Hindlimb muscle (tissue), 1 donor: ENCODE data around the gene IGF2BP2. TPM values are rescaled to one million over a fixed set of nuclear protein-coding genes. Genes with fewer than 3 reads are reported as not detected.
"Not testable (repeated sequence)": the region's sequence is repeated elsewhere in the genome, so short reads cannot be mapped to it uniquely, and the experiment has no call there.

Experiments used
- DNase-seq: peaks from one replicate; pipeline ENCODE4 v3.0.0-alpha.2; 2013
- polyA plus RNA-seq: library from polyadenylated mRNA; unstranded; fragments of 120-200 nt; gene quantifications from one replicate; pipeline ENCODE4 v1.2.1, GENCODE V29; 2013; ENCODE audit not compliant: insufficient read length

The IGF2BP2 gene
- polyA plus RNA-seq, 1 donor = 41.6 TPM

- DNase-seq = no peak
These were observed 26.6 kb downstream of the IGF2BP2 start for GRCh38 chr3:185797993-185798830.

GRCh38 chr3:185797108-185797881, 27.5 kb downstream of the IGF2BP2 start:
- DNase-seq = no peak

- no peak for DNase-seq
These were observed 28.3 kb downstream of the IGF2BP2 start for GRCh38 chr3:185796431-185797107.

GRCh38 chr3:185793381-185793780, 31.5 kb downstream of the IGF2BP2 start:
- no peak for DNase-seq

- no peak for DNase-seq
These were observed 31.9 kb downstream of the IGF2BP2 start for GRCh38 chr3:185792955-185793354.

GRCh38 chr3:185789891-185790830, 34.7 kb downstream of the IGF2BP2 start:
- DNase-seq = no peak

GRCh38 chr3:185789134-185789533, 35.7 kb downstream of the IGF2BP2 start:
- no peak for DNase-seq

GRCh38 chr3:185788292-185788691, 36.5 kb downstream of the IGF2BP2 start:
- no peak for DNase-seq

GRCh38 chr3:185786956-185787877, 37.6 kb downstream of the IGF2BP2 start:
- no peak for DNase-seq

GRCh38 chr3:185786258-185786657, 38.6 kb downstream of the IGF2BP2 start:
- not testable (repeated sequence) for DNase-seq

- no peak for DNase-seq
These were observed 40.5 kb downstream of the IGF2BP2 start for GRCh38 chr3:185784317-185784716.

GRCh38 chr3:185781759-185782158, 43.1 kb downstream of the IGF2BP2 start:
- no peak for DNase-seq

GRCh38 chr3:185779461-185779860, 45.4 kb downstream of the IGF2BP2 start:
- no peak for DNase-seq

GRCh38 chr3:185778821-185779220, 46.0 kb downstream of the IGF2BP2 start:
- no peak for DNase-seq

- DNase-seq = no peak
These were observed 46.7 kb downstream of the IGF2BP2 start for GRCh38 chr3:185778094-185778493.

GRCh38 chr3:185770109-185770508, 54.7 kb downstream of the IGF2BP2 start:
- DNase-seq = no peak

GRCh38 chr3:185768578-185768982, 56.3 kb downstream of the IGF2BP2 start:
- not testable (repeated sequence) for DNase-seq

- DNase-seq = no peak
These were observed 57.7 kb downstream of the IGF2BP2 start for GRCh38 chr3:185767002-185767688.

GRCh38 chr3:185766329-185767001, 58.4 kb downstream of the IGF2BP2 start:
- no peak for DNase-seq

- peak; percentile 58 for DNase-seq
These were observed 59.9 kb downstream of the IGF2BP2 start for GRCh38 chr3:185764980-185765370.
